OCI-LY7 (cell line): ENCODE measurements around the gene SH3BGRL3. TPM values are rescaled to one million over a fixed set of nuclear protein-coding genes. Genes with fewer than 3 reads are reported as not detected.

Experiments used
- BruUV-seq: library from RNA; stranded (reverse); fragments of 400-500 nt; replicated peaks from 2 replicates; lab custom pipeline; 2021; lab: Mats Ljungman, UMichigan
- CTCF ChIA-PET: fragments of 300-600 bp; sonication (Branson Sonifier 250); formaldehyde crosslinking; loops from one replicate; lab custom pipeline; 2022; ENCODE audit warnings: antibody characterized with exemption; ENCODE audit not compliant: unreplicated experiment; lab: Charles Lee
- POLR2A ChIA-PET: fragments of 300-600 bp; sonication (Branson Sonifier 250); formaldehyde crosslinking; loops from one replicate; lab custom pipeline; 2022; ENCODE audit warnings: antibody characterized with exemption; lab: Charles Lee
- DNase-seq: peaks from one replicate; pipeline ENCODE4 v3.0.0-alpha.2; 2015; ENCODE audit warnings: low spot score
- H2AFZ ChIP-seq: fragments of 200-600 bp; sonication (generic), shearing (Covaris generic); 2 replicates; pipeline ENCODE4 v1.6.1; 2014; ENCODE audit warnings: mild to moderate bottlenecking, antibody characterized with exemption, low read length, moderate library complexity
- H3K27ac ChIP-seq: fragments of 200-600 bp; sonication (generic); 2 replicates; pipeline ENCODE4 v1.5.1; 2014; ENCODE audit warnings: mixed run types, low read depth, mild to moderate bottlenecking, moderate library complexity, low read length, inconsistent platforms; ENCODE audit not compliant: poor library complexity, severe bottlenecking
- H3K36me3 ChIP-seq: fragments of 200-600 bp; sonication (generic); 2 replicates; pipeline ENCODE4 v1.6.1; 2014; ENCODE audit warnings: mild to moderate bottlenecking, antibody characterized with exemption, low read length, moderate library complexity, mixed read lengths; ENCODE audit not compliant: insufficient read depth
- H3K4me1 ChIP-seq: fragments of 200-600 bp; sonication (generic); 2 replicates; pipeline ENCODE4 v1.5.1; 2014; ENCODE audit warnings: mild to moderate bottlenecking, low read length; ENCODE audit not compliant: insufficient read depth, poor library complexity, severe bottlenecking
- H3K4me2 ChIP-seq: fragments of 200-600 bp; sonication (generic); 2 replicates; pipeline ENCODE4 v1.6.1; 2014; ENCODE audit warnings: mild to moderate bottlenecking, low read length
- H3K4me3 ChIP-seq: fragments of 200-600 bp; sonication (generic); 2 replicates; pipeline ENCODE4 v1.5.1; 2014; ENCODE audit warnings: mild to moderate bottlenecking, low read depth, low read length; ENCODE audit not compliant: poor library complexity, severe bottlenecking
- H3K79me2 ChIP-seq: fragments of 200-600 bp; sonication (generic); 2 replicates; pipeline ENCODE4 v1.6.1; 2016; ENCODE audit warnings: low read depth, mild to moderate bottlenecking, low read length, moderate library complexity, mixed read lengths; ENCODE audit not compliant: insufficient read depth
- H3K9me2 ChIP-seq: fragments of 200-600 bp; sonication (generic); 2 replicates; pipeline ENCODE4 v1.6.1; 2016; ENCODE audit warnings: mild to moderate bottlenecking, low read length, mixed read lengths; ENCODE audit not compliant: insufficient read depth
- H3K9me3 ChIP-seq: fragments of 200-600 bp; sonication (generic); 2 replicates; pipeline ENCODE4 v1.6.1; 2014; ENCODE audit warnings: mild to moderate bottlenecking, mixed run types, low read length, mixed read lengths
- H4K20me1 ChIP-seq: fragments of 200-600 bp; sonication (generic); 2 replicates; pipeline ENCODE4 v1.6.1; 2014; ENCODE audit warnings: mild to moderate bottlenecking, antibody characterized with exemption, low read length, moderate library complexity, mixed read lengths; ENCODE audit not compliant: insufficient read depth
- EZH2phosphoT487 ChIP-seq: fragments of 200-600 bp; sonication (generic); IDR thresholded peaks from 2 replicates; pipeline ENCODE4 v1.6.1; 2018; ENCODE audit warnings: low read depth, borderline replicate concordance, mild to moderate bottlenecking, mixed run types, antibody characterized with exemption, low read length, moderate library complexity, mixed read lengths
- intact Hi-C: fragments of 100-400 bp; cut with micrococcal nuclease; formaldehyde crosslinking; loops from one replicate; pipeline ENCODE4 v1.10.0; 2022; ENCODE audit not compliant: unreplicated experiment
- total RNA-seq, 2 experiments: library from RNA; depleted of rRNA in 1 of 2; stranded (reverse); fragments of >200 nt in 1 of 2; shearing (Covaris generic) in 1 of 2; gene quantifications; 2 replicates each; pipeline ENCODE4 v1.2.3, GENCODE V29; 2014 to 2022
- TF ChIP-seq, protein P1 (sequence below): fragments of 200-600 bp; sonication (generic); conservative IDR thresholded peaks from 2 replicates; pipeline ENCODE4 v1.5.1; 2014; ENCODE audit warnings: mild to moderate bottlenecking, antibody characterized with exemption, low read length, moderate library complexity, mixed read lengths

Gene SH3BGRL3
- total RNA-seq, 2 experiments from 2014 or later = 25.3 to 60.9 TPM

GRCh38 chr1:26274801-26275425, 5.0 kb upstream of the SH3BGRL3 start:
- ChIA-PET CTCF (no interaction called here), POLR2A (interaction anchor here (0.6 to 0.7 kb wide), 2 partner anchors 48 to 105 kb away, joined by 3 read pairs; no protein-coding TSS in a partner anchor)
- Histone ChIP-seq H3K4me1 (peaks cover 26% of the 10 kb centered on the region), H3K9me3 (no peaks in the 10 kb centered on the region), H2AFZ (no peak overlapping the region), H3K4me3 (no peak overlapping the region), H3K79me2 (no peaks in the 10 kb centered on the region), H3K36me3 (peaks cover 88% of the 10 kb centered on the region), H3K27ac (no peak overlapping the region), H4K20me1 (no peaks in the 10 kb centered on the region), H3K9me2 (no peaks in the 10 kb centered on the region), H3K4me2 (no peak overlapping the region)
- no TSS peak for BruUV-seq
- DNase-seq = no peak
- no peak for TF ChIP-seq EZH2phosphoT487
- TF ChIP-seq, protein P1, sequence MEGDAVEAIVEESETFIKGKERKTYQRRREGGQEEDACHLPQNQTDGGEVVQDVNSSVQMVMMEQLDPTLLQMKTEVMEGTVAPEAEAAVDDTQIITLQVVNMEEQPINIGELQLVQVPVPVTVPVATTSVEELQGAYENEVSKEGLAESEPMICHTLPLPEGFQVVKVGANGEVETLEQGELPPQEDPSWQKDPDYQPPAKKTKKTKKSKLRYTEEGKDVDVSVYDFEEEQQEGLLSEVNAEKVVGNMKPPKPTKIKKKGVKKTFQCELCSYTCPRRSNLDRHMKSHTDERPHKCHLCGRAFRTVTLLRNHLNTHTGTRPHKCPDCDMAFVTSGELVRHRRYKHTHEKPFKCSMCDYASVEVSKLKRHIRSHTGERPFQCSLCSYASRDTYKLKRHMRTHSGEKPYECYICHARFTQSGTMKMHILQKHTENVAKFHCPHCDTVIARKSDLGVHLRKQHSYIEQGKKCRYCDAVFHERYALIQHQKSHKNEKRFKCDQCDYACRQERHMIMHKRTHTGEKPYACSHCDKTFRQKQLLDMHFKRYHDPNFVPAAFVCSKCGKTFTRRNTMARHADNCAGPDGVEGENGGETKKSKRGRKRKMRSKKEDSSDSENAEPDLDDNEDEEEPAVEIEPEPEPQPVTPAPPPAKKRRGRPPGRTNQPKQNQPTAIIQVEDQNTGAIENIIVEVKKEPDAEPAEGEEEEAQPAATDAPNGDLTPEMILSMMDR = no peak
- intact Hi-C loops = loop anchor here (2.0 kb wide), 1 partner anchor 142 kb away; no protein-coding TSS in a partner anchor

GRCh38 chr1:26275580-26276431, 4.1 kb upstream of the SH3BGRL3 start:
- ChIA-PET CTCF (interaction anchor here (0.5 kb wide), 1 partner anchor 10 kb away, joined by 3 read pairs; no protein-coding TSS in a partner anchor), POLR2A (interaction anchor here (0.5 to 1.0 kb wide), 5 partner anchors 29 to 221 kb away, joined by 3 to 4 read pairs (median 3); no protein-coding TSS in a partner anchor)
- Histone ChIP-seq H4K20me1 (no peaks in the 10 kb centered on the region), H3K9me3 (no peaks in the 10 kb centered on the region), H3K9me2 (no peaks in the 10 kb centered on the region), H3K36me3 (peaks cover 83% of the 10 kb centered on the region), H3K27ac (peak overlapping the region; percentile 5), H3K4me2 (no peak overlapping the region), H3K79me2 (no peaks in the 10 kb centered on the region), H2AFZ (no peak overlapping the region), H3K4me3 (no peak overlapping the region), H3K4me1 (peaks cover 30% of the 10 kb centered on the region)
- BruUV-seq = no TSS peak
- DNase-seq = peak; percentile 78
- intact Hi-C loops = loop anchor here (2.0 kb wide), 1 partner anchor 141 kb away; no protein-coding TSS in a partner anchor
- TF ChIP-seq, protein P1 = peak; percentile 90
- TF ChIP-seq EZH2phosphoT487 = no peak
